MM.1S (cell line): ENCODE results near the gene CDYL2.

ENCODE experiments used
- DNase-seq: peaks from one replicate; pipeline ENCODE4 v3.0.0-alpha.2; 2015
- H2AFZ ChIP-seq: fragments of 300-600 bp; sonication (generic); 2 replicates; pipeline ENCODE4 v1.6.0; 2016; ENCODE audit warnings: antibody characterized with exemption, low read length
- H3F3A ChIP-seq: fragments of 300-600 bp; sonication (generic); 2 replicates; pipeline ENCODE4 v1.6.1; 2016; ENCODE audit warnings: mild to moderate bottlenecking, antibody characterized with exemption, low read length, moderate library complexity, mixed read lengths; ENCODE audit not compliant: insufficient read depth
- H3K27ac ChIP-seq: fragments of 300-600 bp; sonication (generic); 2 replicates; pipeline ENCODE4 v1.5.1; 2016; ENCODE audit warnings: mild to moderate bottlenecking, low read length
- H3K27me3 ChIP-seq: fragments of 300-600 bp; sonication (generic); replicated peaks from 2 replicates; pipeline ENCODE4 v1.6.0; 2016; ENCODE audit warnings: low read length; ENCODE audit not compliant: insufficient read depth
- H3K36me3 ChIP-seq: fragments of 300-600 bp; sonication (generic); replicated peaks from 2 replicates; pipeline ENCODE4 v1.6.1; 2016; ENCODE audit warnings: mild to moderate bottlenecking, low read length, mixed read lengths; ENCODE audit not compliant: insufficient read depth
- H3K4me1 ChIP-seq: fragments of 300-600 bp; sonication (generic); 2 replicates; pipeline ENCODE4 v1.6.1; 2016; ENCODE audit warnings: low read length, mixed read lengths
- H3K4me2 ChIP-seq: fragments of 300-600 bp; sonication (generic); 2 replicates; pipeline ENCODE4 v1.6.0; 2016; ENCODE audit warnings: low read depth, low read length
- H3K4me3 ChIP-seq: fragments of 300-600 bp; sonication (generic); 2 replicates; pipeline ENCODE4 v1.5.1; 2016; ENCODE audit warnings: low read length, mixed read lengths
- H3K79me2 ChIP-seq: fragments of 300-600 bp; sonication (generic); 2 replicates; pipeline ENCODE4 v1.6.1; 2016; ENCODE audit warnings: mixed run types, low read length, mixed read lengths
- H3K9ac ChIP-seq: fragments of 300-600 bp; sonication (generic); 2 replicates; pipeline ENCODE4 v1.6.1; 2016; ENCODE audit warnings: low read length, mixed read lengths
- H3K9me2 ChIP-seq: fragments of 300-600 bp; sonication (generic); replicated peaks from 2 replicates; pipeline ENCODE4 v1.6.1; 2016; ENCODE audit warnings: mild to moderate bottlenecking, low read length, mixed read lengths; ENCODE audit not compliant: insufficient read depth
- H3K9me3 ChIP-seq: fragments of 300-600 bp; sonication (generic); replicated peaks from 2 replicates; pipeline ENCODE4 v1.6.1; 2016; ENCODE audit warnings: mild to moderate bottlenecking, low read length, mixed read lengths; ENCODE audit not compliant: insufficient read depth
- H4K20me1 ChIP-seq: fragments of 300-600 bp; sonication (generic); 2 replicates; pipeline ENCODE4 v1.6.1; 2016; ENCODE audit warnings: mild to moderate bottlenecking, low read length, moderate library complexity, mixed read lengths; ENCODE audit not compliant: insufficient read depth
- CTCF ChIP-seq: fragments of 300-600 bp; sonication (generic); IDR thresholded peaks from 2 replicates; pipeline ENCODE4 v1.5.1; 2016; ENCODE audit warnings: antibody characterized with exemption, low read length, mixed read lengths
- EZH2 ChIP-seq: fragments of 300-600 bp; sonication (generic); optimal IDR thresholded peaks from 2 replicates; pipeline ENCODE3; 2017; ENCODE audit warnings: low read depth, mild to moderate bottlenecking, antibody characterized with exemption, low read length, mixed read lengths
- EZH2phosphoT487 ChIP-seq: fragments of 300-600 bp; sonication (generic); IDR thresholded peaks from 2 replicates; pipeline ENCODE4 v1.6.1; 2018; ENCODE audit warnings: antibody characterized with exemption, low read length

The CDYL2 gene

DNA sequence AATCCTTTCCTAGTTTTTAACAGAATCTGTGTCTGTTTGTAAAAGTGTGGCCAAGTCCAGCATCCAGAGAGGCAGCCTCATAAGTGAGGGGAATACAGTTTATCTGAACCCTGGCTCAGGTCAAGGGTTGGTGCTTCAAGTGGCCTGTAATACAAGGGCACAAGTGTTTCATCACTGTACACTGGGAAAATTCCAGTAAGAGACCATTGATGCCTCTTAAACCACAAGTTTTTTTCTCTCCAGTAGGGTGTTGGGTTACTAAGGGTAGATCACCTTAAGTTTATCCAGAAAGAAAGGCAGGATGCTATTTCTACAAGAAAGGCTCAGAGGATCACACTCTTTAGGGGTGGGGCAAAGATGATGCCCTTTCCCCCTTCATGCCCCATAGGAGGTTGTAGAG, 96.7 kb downstream of the CDYL2 start:
- DNase-seq, result no peak
- no peaks in the 10 kb centered on the region for H3K36me3 ChIP-seq
- H3K79me2 ChIP-seq, result no peaks in the 10 kb centered on the region
- no peaks in the 10 kb centered on the region for H3K4me1 ChIP-seq
- H3K9me2 ChIP-seq, result no peaks in the 10 kb centered on the region
- H2AFZ ChIP-seq, result no peak overlapping the region
- no peak overlapping the region for H3K4me2 ChIP-seq
- no peaks in the 10 kb centered on the region for H3K9me3 ChIP-seq
- TF ChIP-seq CTCF (no peak), EZH2 (no peak), EZH2phosphoT487 (no peak)
- H3K27me3 ChIP-seq, result no peaks in the 10 kb centered on the region
- H3K27ac ChIP-seq, result no peak overlapping the region
- no peak overlapping the region for H3K9ac ChIP-seq
- no peak overlapping the region for H3K4me3 ChIP-seq
- no peaks in the 10 kb centered on the region for H3F3A ChIP-seq
- no peaks in the 10 kb centered on the region for H4K20me1 ChIP-seq

DNA sequence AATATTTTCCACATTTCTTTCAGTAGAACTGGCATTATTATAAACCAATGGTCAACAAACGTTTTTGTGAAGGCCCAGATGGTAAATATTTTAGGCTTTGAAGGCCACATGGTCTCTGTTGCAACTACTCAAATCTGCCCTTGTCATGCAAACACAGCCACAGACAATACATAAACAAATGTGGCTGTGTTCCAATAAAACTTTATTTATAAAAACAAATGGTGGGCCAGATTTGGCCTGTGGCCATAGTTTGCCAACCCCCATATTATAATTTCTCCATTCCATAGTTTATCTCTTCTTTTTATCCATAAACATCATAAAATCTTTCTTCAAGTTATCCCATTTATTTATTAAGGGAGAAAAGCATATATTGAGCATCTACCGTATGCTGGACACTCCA, 98.8 kb downstream of the CDYL2 start:
- Histone ChIP-seq H3K4me2 (no peak overlapping the region), H3K4me1 (no peaks in the 10 kb centered on the region), H2AFZ (no peak overlapping the region), H3K27ac (no peak overlapping the region), H3K79me2 (no peaks in the 10 kb centered on the region), H3K36me3 (no peaks in the 10 kb centered on the region), H3K9ac (no peak overlapping the region), H3K9me3 (no peaks in the 10 kb centered on the region), H3K9me2 (no peaks in the 10 kb centered on the region), H3K27me3 (no peaks in the 10 kb centered on the region), H4K20me1 (no peaks in the 10 kb centered on the region), H3F3A (no peaks in the 10 kb centered on the region), H3K4me3 (no peak overlapping the region)
- DNase-seq, result no peak
- TF ChIP-seq EZH2 (no peak), CTCF (no peak), EZH2phosphoT487 (no peak)

DNA sequence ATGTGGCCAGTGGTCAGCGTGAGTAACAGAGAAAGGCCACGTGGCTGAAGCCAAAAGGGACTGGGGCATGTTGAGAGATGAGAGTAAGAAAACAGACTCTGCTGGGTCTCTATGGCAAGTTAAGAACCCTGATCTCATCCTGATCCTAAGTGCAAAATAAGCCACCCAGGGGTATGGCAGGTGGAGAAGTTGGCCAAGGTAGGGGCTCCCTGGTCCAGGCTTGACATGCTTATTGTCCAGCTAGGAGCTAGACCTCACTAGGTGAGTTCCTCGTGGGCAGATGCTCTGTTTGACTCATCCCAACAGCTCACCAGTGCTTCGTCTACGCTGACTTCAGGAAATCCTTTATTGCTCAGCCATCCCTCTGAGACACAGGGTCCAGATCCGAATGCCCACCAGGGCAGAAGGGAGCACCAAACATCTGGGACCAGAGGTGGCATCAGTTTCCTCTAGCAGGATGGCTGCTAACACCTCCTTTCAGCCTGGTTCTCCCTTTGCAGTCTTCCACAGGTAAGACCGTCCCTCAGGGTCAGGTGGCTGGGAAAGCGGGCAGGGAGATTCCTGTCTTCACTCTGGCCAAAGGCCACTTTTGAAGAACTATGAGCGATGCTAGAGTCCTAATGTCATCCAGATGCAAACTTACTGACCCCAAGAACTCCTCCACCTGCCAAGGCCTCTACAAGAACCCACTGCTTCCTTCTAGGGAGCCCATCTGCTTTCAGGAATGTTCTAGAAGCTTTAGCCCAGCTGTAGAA, 99.5 kb downstream of the CDYL2 start:
- H4K20me1 ChIP-seq, result no peaks in the 10 kb centered on the region
- H3K4me2 ChIP-seq, result no peak overlapping the region
- H3K79me2 ChIP-seq, result no peaks in the 10 kb centered on the region
- no peaks in the 10 kb centered on the region for H3F3A ChIP-seq
- no peaks in the 10 kb centered on the region for H3K9me3 ChIP-seq
- no peak overlapping the region for H3K9ac ChIP-seq
- no peak for DNase-seq
- no peak overlapping the region for H3K4me3 ChIP-seq
- TF ChIP-seq EZH2, result no peak
- TF ChIP-seq EZH2phosphoT487, result no peak
- TF ChIP-seq CTCF, result no peak
- H3K36me3 ChIP-seq, result no peaks in the 10 kb centered on the region
- no peak overlapping the region for H3K27ac ChIP-seq
- H3K9me2 ChIP-seq, result no peaks in the 10 kb centered on the region
- no peaks in the 10 kb centered on the region for H3K4me1 ChIP-seq
- H3K27me3 ChIP-seq, result no peaks in the 10 kb centered on the region
- H2AFZ ChIP-seq, result no peak overlapping the region
